GM23248 (cell line): Measurements from ENCODE around the gene CDH4.

Experiments
- EZH2 ChIP-seq: fragments of 200-600 bp; sonication (generic); IDR thresholded peaks from 2 replicates; pipeline ENCODE4 v1.6.1; 2018; ENCODE audit warnings: antibody characterized with exemption, mild to moderate bottlenecking; ENCODE audit not compliant: insufficient read depth, poor library complexity, severe bottlenecking
- EZH2phosphoT487 ChIP-seq: fragments of 200-600 bp; sonication (generic); IDR thresholded peaks from 2 replicates; pipeline ENCODE4 v1.6.1; 2018; ENCODE audit warnings: antibody characterized with exemption, moderate library complexity, mild to moderate bottlenecking, low read depth; ENCODE audit not compliant: insufficient read depth

GRCh38 chr20:61288331-61288784 lies 36.3 kb downstream of the CDH4 start:
- TF ChIP-seq EZH2phosphoT487 (no peak), EZH2 (no peak)
